ENCODE measurements around the gene HACE1.

The HACE1 gene

DNA sequence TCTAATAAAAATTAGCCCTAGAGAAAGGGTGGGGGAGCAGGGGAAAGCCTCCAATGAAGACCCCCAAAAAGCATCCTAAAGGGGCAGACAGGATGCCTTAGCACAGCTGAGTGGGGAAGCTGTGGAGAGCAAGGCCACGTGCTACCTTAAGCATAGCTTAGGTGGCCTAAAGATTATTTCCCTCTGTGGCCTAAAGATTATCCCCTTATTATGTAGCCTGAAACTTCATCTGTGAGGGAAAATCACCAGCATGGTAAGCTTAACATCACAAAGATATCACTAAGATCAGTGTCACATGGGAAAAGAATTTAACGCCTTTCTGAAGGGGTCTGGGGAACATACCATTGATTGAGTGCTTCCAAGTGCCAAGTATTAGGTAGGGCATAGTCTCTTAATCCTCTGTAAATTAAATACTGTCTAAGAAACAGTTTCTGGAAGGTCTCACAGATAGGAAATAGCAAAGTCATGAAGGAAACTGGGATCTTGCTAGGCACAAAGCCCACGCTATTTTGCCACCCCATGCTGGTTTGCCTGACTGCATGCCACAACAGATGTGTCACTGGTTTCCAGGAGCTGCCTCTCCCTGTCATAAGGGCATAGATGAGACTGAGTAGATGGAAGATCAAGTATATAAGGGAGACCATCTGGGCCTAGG is 170.0 kb downstream of the HACE1 start:
- FAIRE-seq (no peak), DNase-seq (ENCODE audit: insufficient read length, low spot score) (no peak)

DNA sequence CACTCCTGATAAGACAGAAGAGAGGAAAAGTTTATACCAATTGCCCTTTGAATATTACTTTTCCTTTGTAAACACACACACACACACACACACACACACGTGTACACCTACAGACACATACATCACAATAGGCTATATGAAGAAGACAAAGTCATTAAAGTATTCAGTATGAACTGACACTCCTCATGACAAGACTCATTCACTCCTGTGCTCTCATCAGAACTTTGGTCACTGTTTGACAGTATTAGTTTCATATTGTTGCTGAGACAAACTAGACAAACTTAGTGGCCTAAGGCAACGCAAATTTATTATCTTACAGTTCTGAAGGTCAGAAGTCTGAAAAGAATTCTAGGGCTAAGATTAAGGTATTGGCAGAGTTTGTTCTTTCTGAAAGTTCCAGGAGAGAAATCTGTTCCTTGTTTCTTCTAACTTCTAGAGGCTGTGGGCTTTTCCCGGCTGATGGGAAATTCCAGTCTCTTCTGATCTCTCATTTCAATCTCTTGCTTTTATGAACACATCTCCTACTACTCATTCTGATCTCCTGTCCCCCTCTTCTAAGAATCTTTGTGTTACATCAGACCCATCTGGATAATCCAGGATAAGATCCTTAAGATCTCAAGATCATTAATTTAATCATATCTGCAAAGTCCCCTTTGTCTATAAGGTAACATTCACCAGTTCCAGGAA is 171.3 kb downstream of the HACE1 start:
- DNase-seq (ENCODE audit: insufficient read length, low spot score) (no peak), FAIRE-seq (no peak)

DNA sequence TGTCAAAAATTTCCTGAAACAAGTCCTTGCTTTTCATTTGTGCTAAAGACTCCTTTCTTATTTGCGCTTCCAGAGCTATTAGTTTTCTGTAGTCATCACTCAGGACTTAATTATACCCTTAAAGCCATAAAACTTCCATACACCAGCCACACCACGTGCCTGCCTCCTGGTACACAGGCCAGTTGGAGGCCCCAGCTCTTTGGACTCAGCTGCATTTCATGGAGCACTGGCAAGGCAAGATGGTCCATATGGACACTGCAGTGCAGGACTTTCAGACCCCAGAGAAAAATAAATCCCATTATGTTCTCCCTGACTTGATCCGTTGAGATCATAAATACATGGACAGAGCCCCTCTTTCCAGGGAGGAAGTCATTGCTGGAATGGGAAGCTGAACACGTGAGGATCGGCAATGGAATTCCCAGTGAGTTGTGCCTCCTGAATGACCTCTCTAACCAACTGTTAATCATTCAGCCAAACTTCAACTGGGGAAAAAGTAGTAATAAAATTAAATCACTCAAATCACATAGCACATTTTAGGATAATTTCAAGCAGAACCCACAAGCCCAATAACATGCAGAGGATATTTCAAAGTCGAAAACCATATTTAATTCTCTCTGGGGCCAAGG is 173.1 kb downstream of the HACE1 start:
- DNase-seq (ENCODE audit: insufficient read length, low spot score) (no peak), FAIRE-seq (no peak)

GRCh38 chr6:104685871-104686549 is 173.7 kb downstream of the HACE1 start:
- FAIRE-seq = no peak

DNA sequence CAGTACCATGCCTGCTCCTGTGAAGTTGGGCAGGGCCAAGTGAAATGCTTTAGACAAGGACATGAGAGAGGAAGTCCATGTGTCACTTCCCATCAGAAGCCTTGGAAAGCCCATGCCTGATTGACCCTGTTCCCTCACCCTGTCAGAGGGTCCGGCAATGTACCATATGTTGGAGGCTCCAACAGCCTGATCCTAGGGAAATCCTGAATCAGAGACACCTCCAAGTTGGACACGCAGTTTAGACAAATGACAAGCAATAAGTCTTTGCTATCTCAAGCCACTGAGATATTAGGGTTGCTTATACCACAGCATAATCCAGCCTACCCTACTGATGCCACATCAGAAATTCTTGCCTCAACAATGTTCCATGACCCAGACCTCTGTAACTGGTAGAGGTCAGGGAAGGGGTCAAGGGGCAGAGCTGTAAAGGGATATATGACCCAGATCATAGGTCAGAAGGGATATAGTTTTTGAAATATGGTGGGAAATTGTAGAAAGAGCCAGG is 174.8 kb downstream of the HACE1 start:
- FAIRE-seq = no peak

More at GRCh38 chr6:104685871-104686549, 173.7 kb downstream of the HACE1 start:
- DNase-seq (ENCODE audit: insufficient read length, low spot score) = no peak

GRCh38 chr6:104683809-104684208 is 175.9 kb downstream of the HACE1 start:
- FAIRE-seq = no peak
- no peak for DNase-seq (ENCODE audit: insufficient read length, low spot score)

More for the DNA sequence above, 174.8 kb downstream of the HACE1 start:
- DNase-seq (ENCODE audit: insufficient read length, low spot score) = no peak

- FAIRE-seq = peak; percentile 88
- peak; percentile 50 for DNase-seq (ENCODE audit: insufficient read length, low spot score)
Observed at GRCh38 chr6:104682722-104683643, 176.7 kb downstream of the HACE1 start.

GRCh38 chr6:104680539-104680938 is 179.2 kb downstream of the HACE1 start:
- DNase-seq (ENCODE audit: insufficient read length, low spot score) (no peak), FAIRE-seq (no peak)

DNA sequence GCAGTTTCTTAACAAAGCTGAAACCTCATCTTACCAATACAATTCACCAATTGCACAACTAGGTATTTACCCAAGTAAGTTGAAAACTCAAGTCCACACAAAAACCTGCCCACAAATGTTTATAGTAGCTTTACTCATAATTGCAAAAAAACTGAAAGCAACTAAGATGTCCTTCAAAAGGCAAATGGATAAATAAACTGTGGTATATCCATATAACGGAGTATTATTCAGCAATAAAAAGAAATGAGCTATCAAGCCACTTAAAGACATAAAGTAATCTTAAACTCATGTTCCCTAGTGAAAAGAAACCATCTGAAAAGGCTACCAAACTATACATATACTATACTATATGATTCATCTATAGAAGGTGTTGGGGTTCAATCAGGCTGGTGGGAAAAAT is 179.7 kb downstream of the HACE1 start:
- no peak for DNase-seq (ENCODE audit: insufficient read length, low spot score)
- FAIRE-seq = no peak
